ENCODE data around the gene MVK.

The MVK gene

GRCh38 chr12:109567967-109568366 is 5.6 kb upstream of the MVK start:
- no peak for DNase-seq

DNA sequence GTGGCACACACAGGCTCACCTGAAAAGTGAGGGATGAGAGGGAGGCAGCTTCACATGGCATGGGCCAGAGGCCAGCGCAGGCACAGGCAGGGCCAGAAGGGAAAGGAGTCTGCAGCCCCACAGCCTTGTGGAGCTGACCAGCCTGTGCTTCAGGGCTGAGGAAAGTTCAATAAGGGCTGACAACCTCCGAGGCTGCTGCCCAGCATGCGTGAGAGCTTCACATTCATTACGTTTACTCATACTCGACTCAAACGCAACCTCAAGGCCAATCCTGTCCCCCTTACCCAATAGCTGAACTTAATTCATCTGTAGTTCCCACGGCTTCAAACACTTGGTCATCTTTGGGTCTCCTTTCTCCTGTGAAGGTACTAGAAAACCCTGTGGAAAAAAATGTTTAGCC is 5.1 kb upstream of the MVK start:
- no peak for DNase-seq

DNA sequence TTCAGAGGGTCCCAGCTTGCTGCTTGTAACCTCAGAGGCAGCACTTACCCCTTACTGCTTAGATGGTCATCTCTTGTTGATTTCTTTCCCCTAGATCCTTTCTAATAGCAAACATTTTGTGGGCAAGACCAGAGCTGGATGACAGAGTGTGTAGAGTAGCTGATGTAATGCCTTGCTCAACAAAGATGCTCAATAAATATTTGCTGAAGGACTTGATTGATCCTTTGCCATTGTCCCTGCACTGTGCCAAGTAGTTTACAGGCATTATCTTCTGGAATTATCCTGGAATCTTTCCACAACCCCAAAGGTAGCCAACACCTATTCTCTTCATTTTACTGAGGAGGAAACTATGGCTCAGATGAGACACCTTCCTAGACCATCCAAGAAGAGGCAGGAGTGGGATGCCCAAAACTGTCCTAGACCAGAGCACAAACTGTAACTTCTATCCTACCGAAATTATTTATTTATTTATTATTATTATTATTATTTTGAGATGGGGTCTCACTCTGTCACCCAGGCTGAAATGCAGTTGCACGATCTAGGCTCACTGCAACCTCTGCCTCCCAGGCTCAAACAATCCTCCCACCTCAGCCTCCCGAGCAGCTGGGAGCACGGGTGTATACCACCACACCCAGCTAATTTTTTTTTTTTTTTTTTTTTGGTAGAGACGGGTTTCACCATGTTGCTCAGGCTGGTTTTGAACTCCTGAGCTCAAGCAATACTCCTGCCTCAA is 1.7 kb upstream of the MVK start:
- DNase-seq, result no peak

- no peak for DNase-seq
These were observed 1.1 kb upstream of the MVK start for GRCh38 chr12:109572506-109572845.

DNA sequence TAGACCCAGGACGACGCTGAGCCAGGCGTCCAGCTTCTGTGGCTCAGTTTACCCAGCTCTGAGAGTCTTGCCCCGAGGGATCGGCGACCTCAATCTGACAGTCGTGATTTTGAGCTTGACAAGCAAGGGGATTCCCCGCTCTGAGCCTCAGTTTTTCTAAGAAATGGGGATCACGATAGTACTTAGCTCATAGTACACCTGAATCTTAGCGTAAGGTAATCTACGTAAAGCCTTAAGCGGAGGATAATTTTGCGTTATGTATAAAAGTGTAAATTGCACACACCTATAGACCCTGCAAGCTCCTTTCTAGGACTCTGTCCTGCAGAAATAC is 285 bp downstream of the MVK start:
- no peak for DNase-seq

GRCh38 chr12:109575683-109576082 is 2.1 kb downstream of the MVK start:
- no peak for DNase-seq

DNA sequence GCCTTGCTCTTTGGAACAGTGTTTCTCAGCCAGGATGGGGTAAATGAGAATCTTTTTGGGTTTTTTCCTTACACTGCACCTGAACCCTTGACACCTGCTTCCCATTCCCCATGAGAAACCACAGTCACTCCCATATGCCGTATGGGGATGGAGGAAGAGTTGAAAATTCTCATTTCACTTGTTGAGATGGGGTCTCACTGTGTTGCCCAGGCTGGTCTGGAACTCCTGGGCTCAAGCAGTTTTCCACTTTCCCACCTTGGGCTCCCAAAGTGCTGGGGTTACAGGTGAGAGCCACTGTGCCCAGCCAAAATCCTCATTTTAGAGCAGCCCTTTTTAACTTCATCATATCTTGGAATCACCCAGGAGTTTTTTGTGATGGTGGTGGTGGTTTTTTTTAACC is 3.7 kb downstream of the MVK start:
- DNase-seq, result no peak

GRCh38 chr12:109578330-109578927 is 4.8 kb downstream of the MVK start:
- no peak for DNase-seq

DNA sequence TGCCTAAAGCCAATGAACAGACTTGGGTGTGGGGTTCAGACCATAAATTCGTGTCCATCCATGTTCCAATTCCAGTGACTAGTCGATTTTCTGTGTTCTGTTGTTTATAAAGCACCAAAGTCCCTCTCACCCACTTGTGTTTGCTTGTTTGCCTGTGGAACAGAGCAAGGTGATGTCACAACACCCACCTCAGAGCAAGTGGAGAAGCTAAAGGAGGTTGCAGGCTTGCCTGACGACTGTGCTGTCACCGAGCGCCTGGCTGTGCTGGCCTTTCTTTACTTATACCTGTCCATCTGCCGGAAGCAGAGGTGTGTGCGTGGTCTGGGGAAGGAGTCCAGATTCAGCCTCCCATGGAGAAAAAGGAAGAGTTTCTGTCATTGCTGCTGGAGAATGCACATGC is 6.0 kb downstream of the MVK start:
- DNase-seq, result no peak

DNA sequence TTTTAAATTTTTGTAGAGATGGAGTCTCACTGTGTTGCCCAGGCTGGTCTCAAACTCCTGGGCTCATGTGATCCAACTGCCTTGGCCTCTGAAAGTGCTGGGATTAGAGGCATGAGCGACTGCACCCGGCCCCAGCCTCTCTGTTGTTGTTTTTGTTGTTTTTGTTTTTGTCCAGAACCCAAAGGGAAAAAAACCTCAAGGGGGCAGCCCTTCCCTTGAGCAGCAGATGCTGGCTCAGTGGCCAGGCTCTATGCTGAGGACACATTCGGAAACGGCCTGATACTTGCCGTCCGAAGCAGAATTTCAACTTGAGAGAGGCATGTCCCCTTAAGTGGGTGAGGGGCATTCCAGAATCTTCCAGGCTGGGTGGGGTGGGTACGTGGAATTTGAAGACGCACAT is 6.7 kb downstream of the MVK start:
- DNase-seq, result no peak

- DNase-seq, result no peak
These were observed 7.2 kb downstream of the MVK start for GRCh38 chr12:109580684-109581333.

DNA sequence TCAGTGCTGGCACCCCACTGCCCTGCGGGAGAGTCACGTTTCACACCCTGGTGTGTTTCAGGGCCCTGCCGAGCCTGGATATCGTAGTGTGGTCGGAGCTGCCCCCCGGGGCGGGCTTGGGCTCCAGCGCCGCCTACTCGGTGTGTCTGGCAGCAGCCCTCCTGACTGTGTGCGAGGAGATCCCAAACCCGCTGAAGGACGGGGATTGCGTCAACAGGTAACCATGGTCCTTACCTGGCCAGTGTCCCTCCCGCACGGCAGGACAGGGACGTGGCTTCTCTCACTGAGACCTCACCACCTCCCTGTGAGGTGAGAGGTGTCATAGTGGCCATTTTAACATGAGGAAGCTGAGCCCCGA is 7.7 kb downstream of the MVK start:
- DNase-seq, result no peak

GRCh38 chr12:109581856-109582255 is 8.3 kb downstream of the MVK start:
- DNase-seq, result no peak

GRCh38 chr12:109582636-109583035 is 9.0 kb downstream of the MVK start:
- DNase-seq, result no peak

GRCh38 chr12:109583733-109584132 is 10.1 kb downstream of the MVK start:
- DNase-seq, result no peak

DNA sequence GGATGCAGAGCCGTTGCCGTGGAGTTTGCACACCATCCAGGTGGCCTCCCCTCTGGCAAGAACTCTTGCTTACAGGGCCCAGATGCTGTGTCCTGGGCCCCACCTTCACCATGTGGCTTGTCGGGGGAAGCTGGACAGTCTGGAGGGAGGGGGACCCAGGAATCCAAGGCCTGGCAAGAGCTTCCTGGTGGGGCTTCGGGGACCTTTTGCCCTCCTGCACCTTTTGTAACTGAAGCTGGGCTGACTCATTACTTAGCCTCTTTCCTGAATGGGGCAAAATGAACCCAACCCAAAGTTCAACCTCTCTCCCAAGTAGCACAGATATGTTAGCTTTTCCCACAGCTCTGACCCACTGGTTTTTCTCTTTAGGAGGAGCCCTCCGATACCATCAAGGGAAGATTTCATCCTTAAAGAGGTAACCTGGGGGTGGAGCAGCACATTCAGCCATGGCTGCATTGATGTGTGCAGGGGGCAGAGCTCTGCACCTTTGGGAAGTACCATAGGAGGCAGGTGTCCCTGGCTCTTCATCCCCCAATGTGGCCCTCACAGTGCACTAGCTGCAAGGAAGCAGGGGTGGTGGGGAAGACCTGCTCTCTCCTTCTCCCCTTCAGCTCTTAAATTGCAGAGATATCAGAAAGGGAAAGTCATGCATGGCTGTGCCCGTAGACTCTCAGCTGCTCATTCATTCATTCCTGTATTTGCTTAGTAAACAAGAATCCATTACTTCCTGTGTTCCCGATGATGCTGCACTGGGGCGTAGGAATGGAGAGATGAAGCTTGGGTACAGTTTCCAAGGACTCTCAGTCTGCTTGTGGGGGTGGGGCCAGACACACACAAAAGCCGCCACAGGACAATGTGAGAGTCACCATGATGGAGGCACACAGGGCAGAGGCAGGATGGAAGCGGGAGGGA is 13.0 kb downstream of the MVK start:
- DNase-seq, result no peak

- DNase-seq, result no peak
These were observed 14.3 kb downstream of the MVK start for GRCh38 chr12:109587921-109588320.

DNA sequence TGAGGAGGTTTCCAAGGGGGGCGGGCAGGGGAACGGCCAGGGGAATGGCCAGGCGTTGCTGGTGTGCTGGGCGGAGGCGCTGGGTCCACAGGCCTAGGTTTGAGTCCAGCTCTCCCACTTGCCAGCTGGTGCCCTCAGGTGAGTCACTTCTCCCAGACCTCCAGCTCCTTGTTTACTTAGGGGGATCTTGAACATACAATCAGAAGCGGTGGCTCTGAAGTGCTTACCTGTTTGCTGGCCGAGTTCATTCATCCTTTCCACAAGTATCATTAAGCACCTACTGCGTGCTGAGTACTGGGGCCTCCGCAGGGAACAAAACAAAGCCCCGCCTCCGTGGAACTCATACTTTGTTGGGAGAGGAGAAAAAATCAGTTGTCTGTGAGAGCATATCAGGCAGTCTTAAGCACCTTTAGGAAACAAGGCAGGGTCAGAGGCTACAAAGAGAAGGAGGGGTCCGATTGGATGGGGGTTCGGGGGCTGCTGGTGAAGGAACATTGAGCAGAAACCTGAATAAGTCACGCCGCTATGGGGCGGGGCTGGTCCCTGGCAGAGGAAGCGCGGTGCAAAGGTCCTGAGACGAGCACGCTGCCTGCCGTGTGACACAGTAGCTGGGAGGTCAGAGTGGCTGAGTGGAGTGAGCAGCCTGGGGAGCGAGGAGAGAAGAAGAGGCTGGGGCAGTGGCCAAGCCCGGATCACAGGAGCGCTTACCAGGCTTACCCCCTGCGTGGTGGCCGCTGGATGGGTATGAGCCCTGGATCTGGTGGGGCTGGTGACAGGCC is 15.1 kb downstream of the MVK start:
- DNase-seq, result no peak

GRCh38 chr12:109589240-109589590 is 15.6 kb downstream of the MVK start:
- no peak for DNase-seq

GRCh38 chr12:109589691-109590245 is 16.2 kb downstream of the MVK start:
- no peak for DNase-seq

- DNase-seq, result no peak
These were observed 17.0 kb downstream of the MVK start for GRCh38 chr12:109590566-109590965.

DNA sequence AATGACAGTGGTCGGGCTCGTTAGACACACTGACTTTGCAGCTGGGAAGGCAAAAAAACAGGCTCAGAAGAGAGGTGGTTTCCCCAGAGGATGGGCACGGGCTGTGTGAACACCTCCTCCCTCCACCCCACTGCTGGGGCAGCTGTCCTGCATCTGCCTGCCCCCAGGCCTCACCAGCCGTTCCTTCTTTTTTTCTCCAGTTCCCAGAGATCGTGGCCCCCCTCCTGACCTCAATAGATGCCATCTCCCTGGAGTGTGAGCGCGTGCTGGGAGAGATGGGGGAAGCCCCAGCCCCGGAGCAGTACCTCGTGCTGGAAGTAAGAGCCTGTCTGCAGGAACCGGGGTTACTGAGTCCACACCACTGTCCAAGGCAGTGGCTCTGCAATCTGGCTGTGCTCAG is 17.4 kb downstream of the MVK start:
- DNase-seq, result no peak
